SHP77 treated with DMSO at 0.1 percent for 48 hours (cell line): ENCODE data around the gene C12orf56.
"Not testable (repeated sequence)": the region's sequence is repeated elsewhere in the genome, so short reads cannot be mapped to it uniquely, and the experiment has no call there.

Source experiments
- DNase-seq: peaks from one replicate; lab custom pipeline; 2025; lab: John Stamatoyannopoulos, UW

The C12orf56 gene

DNA sequence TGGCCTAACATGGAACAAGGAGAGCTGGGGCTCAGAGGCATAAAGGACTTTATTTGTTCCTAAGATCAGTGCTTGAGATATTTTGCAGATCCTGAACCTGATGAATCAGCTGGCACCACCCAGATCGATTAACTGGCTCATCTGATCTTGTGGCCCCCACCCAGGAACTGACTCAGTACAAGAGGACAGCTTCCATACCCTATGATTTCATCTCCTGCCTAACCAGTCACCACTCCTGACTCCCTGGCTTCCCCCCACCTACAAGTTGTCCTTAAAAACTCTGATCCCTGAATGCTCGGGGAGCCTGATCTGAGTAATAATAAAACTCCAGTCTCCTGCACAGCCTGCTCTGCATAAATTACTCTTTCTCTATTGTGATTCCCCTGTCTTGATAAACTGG, 5.1 kb downstream of the C12orf56 start:
- no peak for DNase-seq

DNA sequence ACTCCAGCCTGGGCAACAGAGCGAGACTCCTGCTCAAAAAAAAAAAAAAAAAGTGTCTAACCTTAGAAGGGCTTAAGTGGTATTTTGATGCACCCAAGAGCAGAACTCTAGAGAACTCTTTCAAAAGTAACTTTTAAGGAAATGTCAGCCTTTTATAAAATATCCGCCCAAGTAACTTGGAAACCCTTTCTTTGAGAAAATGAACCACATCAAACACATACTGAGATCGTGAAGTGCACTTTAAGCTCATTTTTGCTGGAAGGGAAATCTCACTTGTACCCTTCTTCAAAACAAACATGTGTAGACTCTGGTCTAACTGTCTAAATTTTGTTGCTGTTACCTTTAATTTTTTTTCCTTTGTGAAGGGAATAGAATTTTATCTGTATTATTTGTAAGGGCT, 5.5 kb downstream of the C12orf56 start:
- no peak for DNase-seq

DNA sequence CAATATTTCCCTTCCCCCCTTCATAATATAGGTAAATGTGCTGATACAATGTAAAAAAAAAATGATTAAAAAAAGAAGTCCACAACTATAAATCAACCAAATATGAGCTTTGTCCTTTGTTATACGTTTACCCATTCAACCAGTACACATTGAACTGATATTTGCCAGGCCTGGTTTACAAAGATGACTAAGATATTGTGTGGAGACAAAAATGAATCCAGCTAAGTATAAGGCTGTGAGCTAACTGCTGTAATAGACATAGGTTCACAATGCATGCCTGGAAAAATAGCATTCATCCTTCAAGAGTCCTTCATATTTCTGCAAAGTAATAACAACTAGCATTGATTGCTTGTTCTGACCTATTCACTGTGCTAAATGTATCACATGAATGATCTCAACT, 6.9 kb downstream of the C12orf56 start:
- no peak for DNase-seq

DNA sequence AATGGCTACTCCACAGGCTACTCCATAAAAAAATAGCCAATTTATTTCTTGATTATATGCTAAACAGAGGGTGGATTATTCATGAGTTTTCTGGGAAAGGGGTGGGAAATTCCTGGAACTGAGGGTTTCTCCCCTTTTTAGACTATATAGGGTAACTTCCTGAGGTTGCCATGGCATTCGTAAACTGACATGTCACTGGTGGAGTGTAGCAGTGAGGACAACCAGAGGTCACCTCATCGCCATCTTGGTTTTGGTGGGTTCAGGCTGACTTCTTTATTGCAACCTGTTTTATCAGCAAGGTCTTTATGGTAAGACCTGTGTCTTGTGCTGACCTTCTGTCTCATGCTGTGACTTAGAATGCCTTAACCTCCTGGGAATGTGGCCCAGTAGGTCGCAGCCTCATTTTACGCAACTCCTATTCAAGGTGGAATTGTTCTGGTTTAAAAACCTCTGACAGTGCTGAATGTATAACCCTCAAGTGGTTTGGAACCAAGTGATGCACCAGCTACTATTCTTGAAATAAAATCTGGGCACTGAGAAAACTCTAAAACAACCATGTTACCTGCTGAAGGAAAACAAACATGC, 27.7 kb downstream of the C12orf56 start:
- no peak for DNase-seq

DNA sequence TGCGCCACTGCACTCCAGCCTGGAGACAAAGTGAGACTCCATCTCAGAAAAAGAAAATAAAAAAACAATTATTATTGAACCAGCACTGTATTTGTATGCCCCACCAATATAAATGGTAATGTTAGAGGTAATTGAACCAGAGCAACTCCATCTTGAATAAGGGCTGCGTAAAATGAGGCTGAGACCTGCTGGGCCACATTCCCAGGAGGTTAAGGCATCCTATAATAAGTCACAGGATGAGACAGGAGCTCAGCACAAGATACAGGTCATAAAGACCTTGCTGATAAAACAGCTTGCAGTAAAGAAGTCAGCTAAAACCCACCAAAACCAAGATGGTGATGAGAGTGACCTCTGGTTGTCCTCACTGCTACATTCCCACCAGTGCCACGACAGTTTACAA, 29.4 kb downstream of the C12orf56 start:
- not testable (repeated sequence) for DNase-seq

DNA sequence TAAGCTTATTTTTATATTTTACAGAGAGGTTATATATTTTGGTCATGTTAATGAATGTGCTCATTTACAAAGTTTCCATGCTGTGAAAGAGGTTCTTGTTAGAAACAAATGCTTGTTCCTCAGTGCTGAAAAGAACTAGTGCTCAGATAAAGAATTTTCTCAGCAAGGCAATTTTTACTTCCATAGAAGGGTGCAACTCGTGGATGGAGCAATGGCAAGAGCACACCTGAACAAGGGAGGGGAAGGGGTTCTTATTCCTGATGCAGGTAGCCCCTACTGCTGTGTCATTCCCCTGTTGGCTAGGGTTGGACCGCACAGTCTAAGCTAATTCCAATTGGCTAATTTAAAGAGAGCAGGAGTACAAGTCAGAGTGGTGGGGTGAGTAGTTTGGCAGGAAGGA, 34.3 kb downstream of the C12orf56 start:
- not testable (repeated sequence) for DNase-seq

DNA sequence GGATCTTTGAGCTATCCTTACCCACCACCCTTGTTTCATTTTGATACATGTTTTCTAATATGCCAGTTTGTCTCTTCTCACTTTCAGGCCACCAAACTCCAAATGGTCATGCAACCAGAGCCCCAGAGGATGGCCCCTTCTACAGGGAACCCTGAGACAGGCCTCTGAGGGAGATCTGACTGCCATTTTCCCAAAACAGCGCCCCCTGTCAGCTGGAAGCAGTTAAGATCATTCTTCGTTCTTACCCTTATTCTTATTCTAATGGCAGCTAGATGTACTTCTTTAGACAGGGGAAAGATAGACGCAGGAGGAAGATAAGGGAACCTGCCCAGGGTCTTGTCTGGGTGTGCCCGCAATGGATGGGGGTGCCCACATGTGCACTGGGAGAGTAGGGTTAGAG, 38.4 kb downstream of the C12orf56 start:
- no peak for DNase-seq

DNA sequence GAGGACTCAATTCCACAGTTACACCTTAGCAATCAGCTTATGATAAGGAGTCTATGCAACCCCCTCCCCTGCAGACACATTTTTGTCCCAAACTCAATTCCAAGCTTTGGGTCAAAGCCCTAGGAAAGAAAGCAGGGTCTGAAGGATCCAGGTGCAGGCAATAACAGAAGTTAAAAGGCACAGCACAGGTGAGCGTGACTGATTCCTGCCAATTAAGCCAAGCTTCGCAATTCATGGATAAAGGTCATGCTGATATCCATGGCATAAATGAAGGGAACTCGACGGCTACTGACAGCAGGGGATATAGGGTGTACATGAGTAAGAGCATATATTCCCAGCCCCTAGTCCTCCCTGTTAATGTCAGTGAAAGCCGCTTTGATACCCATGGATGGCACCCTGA, 39.3 kb downstream of the C12orf56 start:
- no peak for DNase-seq

DNA sequence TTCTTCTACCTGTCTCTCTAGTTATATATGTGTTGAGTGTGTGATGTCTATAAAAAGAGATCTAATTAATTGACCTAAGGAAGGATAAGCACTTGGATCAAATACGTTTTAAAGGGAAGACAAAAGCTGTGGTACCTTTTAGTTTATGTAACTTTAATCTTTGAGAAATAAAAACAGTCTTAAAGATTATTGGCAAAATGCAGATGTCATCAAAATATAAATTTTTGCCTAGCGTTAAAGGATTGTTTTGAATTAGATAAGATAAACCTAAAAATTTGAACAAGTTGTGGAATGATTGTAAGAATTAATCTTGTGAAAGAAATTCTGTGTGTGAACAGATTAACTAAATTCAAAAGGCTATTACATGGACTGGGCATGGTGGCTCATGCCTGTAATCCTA, 42.9 kb downstream of the C12orf56 start:
- no peak for DNase-seq

DNA sequence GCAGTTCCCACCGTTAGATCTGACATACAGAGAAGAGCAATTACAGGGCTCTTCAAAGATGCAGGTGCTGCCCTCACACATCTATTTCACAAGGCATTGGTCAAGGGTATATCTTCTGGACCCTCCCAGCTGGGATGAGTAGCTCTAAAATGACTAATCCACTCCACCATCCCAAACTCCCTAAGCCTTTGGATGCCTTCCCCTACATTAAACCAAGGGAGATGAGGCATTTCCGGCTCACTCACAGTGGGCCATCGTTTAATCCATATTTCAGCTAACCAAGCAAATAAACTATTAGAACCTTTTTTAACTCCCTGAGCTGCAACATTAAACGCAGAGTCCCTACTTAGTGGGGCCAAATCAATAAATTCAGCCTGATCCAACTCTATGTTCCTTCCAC, 45.9 kb downstream of the C12orf56 start:
- not testable (repeated sequence) for DNase-seq

DNA sequence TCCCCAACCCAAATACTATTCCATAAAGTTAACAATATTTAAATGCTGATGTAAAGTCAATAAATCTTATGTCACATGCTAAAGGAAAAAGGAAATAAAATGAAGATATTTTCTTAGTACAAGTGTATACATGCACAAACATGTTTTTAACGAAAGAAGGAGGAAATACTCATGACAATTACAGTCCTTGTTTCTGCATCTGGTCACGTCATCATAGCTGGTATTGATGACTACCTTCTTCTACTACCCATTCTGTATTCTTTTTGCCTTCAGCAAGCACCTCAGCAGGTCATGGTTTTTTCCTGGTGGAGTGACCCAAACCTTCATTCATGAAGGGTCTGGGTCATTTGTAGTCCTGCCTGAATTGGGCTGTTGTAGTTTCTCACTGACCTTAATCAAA, 50.0 kb downstream of the C12orf56 start:
- not testable (repeated sequence) for DNase-seq

DNA sequence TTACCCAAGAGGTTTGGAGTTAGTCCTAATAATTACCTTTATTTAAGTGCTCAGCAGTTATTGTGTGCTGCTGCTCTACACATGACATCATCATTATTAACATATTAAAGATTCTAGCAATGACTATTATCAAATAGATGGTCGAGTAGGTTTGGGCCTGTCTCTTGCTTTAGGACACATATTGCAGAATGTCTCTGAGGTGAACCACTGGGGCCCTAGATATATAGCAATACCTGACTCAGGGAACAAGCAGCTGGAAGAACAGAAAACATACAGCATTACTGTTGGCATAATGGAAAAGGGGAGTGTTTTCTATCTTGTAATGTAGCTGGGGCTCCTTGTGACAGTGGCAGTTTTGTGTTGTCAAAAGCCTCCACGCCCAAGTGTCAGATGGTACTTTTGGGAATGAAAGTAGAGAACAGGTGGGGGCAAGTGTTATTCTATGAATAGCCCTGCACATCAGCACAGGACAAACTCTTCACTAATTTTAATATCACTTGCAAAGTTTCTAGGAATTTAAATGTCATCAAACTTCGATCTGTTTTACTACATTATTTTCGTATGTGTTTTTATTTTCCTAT, 54.6 kb downstream of the C12orf56 start:
- no peak for DNase-seq

DNA sequence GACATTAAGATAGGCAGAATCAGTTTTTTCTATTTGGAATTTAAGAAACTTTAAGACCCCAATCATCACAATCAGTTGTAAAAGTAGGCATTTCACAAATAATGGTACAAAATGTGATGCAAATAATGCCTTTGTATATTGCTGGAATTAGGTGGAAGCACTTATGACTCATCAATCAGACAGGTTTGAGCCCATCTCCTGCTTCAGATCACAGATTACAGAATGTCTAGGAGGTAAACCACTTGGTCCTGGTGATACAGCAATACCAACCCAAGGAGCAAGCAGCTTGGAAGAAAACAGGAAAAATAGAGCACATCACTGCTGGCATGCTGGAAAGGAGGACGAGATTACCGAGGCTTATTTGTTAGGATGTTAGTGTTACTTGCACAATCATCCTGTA, 57.6 kb downstream of the C12orf56 start:
- DNase-seq, result no peak

DNA sequence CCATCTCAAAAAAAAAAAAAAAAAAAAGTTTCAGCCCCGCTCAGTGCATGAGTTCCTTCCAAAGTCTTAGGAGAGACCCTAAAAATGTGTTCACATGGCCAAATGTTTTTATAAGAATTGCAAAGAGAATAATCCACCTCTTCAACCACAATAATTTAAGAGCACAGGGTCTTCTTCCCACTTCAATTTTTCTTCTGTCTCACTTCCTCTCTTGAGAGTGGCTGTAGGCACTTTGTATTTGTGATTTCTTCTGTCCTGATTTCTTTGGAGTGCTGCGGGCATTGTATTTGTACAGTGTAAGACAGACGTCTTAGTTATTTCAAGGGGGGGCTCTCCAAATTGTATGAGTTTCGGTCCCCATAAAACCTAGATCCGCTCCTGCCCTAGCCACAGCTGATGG, 58.3 kb downstream of the C12orf56 start:
- no peak for DNase-seq

DNA sequence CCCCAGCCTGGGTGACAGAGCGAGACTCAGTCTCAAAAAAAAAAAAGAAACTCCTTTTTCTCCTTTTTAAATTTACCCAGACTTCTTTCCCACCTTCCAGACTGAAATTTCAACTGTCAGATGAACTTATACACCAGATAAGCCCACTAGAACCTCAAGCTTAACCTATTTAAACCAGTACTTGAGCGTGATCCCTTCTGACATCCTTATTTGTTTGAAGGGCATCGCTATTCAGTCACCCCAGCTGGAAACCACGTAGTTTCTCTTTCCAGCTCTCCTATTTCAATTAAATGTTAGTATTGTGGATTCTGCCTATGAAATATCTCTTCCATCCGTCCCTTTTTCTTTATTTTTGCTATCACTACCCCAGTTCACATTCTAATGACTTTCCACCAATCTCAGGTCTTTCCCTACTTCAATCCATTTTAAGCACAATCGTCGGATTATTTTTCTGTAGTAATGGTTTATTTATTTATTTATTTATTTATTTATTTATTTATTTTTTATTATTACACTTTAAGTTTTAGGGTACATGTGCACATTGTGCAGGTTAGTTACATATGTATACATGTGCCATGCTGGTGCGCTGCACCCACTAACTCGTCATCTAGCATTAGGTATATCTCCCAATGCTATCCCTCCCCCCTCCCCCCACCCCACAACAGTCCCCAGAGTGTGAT, 61.4 kb downstream of the C12orf56 start:
- DNase-seq, result not testable (repeated sequence)

DNA sequence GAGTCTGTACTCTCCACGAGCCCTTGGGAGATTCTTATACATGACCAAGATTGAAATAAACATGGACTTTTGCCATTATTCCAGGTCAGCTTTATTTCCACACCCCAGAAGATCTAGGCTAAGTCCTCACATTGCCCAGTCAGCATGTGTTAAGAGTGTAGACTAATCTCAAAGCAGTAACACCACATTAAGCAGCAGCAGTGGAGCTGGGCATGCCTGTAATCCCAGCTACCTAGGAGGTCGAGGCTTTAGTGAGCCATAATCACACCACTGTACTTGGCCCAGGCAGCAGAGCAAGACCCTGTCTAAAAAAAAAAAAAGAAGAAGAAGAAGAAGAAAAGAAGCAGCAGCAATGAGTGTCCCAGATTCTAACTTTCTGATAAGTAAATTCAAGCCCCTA, 65.5 kb downstream of the C12orf56 start:
- DNase-seq, result no peak

DNA sequence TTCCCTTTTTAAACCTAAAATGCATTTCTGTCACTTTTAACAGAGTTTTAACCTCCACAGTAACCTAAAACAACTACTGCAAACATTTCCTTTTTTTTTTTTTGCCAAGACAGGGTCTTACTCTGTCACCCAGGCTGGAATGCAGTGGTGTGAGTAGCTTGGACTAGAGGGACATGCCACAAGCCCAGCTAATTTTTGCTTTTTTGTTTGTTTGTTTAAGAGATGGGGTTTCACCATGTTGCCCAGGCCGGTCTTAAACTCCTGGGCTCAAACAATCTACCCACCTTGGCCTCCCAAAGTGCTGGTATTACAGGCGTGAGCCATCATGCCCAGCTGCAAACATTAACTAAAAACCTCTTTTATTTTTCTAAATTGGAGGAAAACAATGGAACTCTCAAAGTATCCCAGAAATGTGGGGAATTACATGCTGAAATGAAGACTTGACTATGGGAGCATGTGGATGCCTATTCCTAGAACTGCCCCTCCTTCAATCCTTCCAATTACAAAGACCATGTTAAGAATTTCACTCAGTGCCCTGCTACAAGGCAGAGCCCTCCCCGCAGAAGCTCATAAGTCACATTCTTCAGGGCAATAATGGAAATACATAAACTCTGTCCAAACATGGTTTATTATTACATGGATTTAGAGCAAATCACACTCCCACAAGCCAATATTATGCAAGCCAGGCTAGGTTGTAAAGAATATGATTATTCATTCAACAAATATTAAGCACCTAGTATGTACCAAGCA, 66.9 kb downstream of the C12orf56 start:
- DNase-seq, result no peak

DNA sequence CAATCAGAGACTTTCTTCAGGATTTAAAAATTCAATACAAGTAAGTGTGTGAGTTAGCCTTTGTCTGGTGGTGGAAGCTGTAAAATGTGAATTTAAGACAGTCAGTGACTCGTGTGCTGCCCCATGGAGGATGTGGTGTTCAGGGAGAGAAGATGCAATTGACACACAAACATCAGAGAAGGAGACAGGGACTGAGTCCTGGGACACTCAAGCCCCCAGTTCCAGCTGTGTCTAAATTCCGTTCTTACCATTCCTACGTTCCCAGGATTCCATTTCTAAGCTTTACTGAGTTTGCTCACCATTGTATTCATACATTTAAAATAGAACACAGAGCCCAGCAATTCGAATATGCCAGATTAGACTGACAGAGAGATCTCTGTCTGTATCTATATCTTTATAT, 67.6 kb downstream of the C12orf56 start:
- DNase-seq, result no peak

DNA sequence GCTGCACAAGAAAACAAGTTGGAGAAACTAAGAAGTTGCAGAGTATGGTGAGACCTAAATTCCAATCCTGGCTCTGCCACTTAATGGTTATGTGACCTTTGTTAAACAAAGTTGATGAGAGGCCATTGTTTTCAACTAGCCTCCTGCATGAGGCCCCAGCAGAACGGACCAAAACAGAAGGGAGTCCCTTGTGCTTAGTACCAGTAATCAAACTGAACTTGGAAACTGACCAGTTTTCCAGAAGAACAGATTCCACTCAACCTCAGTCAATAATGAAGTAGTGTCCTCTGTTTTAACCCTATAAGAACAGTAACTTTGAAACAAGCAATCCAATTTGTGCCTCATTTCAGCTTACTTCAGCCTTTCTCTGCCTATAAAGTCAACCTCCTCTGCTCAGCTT, 69.9 kb downstream of the C12orf56 start:
- no peak for DNase-seq

DNA sequence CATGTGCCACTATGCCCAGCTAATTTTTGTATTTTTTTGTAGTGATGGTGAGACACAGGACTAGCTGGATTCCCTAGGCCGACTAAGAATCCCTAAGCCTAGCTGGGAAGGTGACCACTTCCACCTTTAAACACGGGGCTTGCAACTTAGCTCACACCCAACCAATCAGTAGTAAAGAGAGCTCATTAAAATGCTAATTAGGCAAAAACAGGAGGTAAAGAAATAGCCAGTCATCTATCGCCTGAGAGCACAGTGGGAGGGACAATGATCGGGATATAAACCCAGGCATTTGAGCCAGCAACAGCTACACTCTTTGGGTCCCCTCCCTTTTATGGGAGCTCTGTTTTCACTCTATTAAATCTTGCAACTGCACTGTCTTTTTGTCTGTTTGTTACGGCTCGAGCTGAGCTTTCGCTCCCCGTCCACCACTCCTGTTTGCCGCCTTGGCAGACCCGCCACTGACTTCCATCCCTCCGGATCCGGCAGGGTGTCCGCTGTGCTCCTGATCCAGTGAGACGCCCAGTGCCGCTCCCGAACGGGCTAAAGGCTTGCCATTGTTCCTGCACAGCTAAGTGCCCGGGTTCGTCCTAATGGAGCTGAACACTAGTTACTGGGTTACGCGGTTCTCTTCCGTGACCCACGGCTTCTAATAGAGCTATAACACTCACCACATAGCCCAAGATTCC, 70.9 kb downstream of the C12orf56 start:
- DNase-seq, result not testable (repeated sequence)

DNA sequence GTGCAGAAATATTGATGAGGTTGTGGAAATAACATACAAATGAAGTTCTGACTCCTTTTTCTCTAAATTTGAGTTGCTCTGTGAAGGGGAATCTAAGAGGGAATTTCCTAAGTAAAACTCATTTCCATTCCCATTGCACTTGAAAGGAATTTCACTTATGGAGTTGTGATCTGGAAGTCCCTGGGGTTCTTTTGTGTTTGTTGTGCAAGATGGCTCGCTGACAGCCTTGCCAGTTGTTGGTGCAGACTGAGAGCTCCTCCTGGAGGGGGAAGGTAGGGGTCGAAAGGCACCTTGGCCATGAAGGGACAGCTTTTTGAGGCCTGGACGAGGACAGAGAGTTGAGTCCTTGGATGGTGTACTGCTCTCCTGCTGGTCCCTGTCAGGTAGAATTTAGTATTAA, 72.0 kb downstream of the C12orf56 start:
- no peak for DNase-seq

DNA sequence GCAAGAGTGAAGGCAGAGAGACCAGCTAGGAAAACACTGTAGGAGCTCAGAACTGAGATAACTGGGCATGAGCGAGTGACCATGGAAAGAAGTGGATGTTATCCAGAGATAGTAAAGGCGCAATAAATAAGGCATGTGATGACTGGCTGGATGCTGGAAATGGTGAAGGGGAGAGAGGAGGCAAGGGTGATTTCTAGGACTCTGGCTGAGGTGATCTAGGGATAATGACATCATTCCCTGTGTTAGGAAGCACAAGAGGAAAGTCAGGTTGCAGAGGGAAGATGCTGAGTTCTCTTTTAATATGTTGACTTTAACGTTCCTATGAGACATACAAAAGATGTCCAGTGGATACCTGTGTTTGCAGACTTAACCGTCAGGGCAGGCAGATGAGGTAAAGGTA, 78.7 kb downstream of the C12orf56 start:
- no peak for DNase-seq

DNA sequence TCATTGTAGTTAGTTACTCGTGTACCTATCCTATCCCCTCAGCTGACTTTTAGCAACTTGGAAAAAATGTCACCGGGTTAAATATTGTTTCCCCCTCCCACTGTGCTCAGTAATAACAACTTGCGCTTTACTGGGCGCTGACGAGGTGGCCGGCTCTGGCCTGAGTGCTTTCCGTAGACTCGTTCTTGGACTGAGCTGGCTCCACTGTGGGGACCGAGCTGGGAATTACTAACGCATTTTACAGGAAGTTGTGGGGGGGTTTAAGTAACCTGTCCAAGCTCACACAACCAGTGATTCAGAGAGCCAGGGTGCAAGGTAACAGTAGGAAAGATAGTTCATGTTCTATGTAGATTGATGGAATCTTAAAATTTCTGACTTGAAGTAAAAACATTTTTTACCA, 86.0 kb downstream of the C12orf56 start:
- no peak for DNase-seq
